ENCODE data around the gene AARS2.

AARS2 gene

DNA sequence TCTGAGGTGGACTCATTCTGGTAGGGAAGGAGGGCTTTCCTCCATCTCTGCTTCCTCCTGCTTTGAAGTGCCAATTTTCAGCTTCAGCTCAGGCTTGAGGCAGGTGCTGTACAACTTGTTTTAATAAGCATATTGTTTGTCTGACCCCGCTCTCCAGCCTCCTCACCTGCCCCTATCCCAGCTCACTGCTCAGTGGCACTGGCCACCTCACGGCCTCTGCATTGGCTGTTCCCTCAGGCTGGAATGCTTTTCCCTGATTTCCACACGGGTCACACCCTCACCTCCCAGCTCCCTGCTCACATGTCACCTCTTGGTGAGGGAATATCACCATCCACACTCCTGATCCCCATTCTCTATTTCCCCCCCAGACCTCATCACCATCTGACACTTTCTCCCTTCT is 14.3 kb downstream of the AARS2 start:
- DNase-seq: no peak

DNA sequence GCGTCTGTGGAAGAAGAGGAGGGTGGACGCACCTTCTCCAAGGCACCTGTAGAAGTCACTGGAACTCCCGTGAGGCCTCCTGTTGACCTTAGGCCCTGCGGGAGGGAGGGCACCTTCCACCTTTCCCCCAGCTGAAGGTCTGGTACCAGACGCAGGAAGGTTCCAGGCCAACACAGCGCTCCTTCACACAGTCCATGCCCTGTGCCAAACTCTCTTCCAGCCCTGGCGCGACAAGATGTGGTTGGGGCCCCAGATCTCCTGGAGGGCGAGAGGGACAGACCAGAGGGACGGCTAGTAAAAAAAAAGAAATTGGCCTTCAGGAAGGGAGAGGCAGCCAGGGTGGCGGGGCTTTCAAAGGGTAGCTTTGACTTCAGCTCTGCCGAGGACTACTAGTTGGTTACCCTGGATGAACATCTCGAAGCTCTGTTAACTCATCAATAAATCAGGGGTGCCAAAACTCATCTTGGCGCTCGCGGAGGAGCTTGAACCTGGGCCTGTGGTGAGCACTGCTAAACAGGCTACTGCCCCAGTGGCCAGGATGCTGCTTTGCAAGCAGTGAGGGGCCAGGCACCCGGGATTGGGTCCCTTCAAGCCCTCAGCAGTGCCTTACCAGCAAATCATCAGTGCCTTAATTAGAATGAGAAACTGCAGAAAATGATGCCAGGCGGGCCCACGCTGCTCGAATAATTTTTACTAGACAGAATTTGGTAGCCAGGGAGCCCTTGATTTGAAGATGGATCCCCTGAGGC is 14.9 kb downstream of the AARS2 start:
- DNase-seq: no peak

DNA sequence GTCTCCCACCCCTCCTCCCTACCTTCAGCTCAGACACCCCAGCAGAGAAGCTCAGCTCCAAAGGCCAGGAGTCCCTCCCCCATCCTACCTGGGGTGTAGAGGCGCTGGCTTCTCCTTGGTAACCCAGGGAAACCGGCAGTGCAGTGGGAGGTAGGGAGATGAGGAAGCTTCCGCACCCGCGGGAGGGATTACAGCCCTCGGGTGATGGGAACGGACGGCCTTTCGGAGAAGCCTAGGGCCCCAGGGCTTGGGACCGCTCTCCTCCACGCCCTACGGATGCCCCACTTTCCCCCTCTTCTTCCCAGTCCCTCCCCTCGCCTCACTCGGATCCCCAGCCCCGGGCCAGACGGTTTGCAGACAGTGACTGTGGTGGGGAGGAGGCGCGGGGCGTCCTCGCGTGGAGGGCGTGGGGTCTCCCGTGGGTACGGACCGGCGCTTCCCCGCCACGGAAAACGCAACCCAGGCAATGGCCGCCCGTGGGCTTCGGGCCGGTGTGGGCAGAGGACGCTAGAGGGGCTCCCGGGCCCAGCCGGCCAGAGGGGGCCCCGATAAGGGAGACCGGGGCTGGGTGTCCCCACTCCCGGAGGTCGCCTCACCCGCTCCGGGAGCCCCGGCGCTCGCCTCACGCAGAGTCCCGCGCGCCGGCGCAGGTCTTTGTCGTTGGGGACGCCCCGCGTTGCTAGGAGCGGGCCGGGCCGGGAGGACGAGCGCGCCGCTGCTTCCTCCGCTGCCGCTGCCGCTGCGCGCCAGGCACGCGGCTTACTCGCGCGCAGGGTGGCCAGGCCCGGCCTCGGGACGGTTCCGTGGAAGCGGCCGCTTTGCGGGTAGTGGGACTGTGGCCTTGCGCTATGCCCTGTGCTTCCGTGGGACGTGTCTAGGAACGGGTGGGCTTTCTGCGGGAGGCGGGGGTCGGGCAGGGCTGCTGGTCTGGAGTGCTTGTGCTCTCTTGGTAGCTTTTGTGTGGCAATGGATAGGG is 15.8 kb downstream of the AARS2 start:
- peak; percentile 67 for DNase-seq

DNA sequence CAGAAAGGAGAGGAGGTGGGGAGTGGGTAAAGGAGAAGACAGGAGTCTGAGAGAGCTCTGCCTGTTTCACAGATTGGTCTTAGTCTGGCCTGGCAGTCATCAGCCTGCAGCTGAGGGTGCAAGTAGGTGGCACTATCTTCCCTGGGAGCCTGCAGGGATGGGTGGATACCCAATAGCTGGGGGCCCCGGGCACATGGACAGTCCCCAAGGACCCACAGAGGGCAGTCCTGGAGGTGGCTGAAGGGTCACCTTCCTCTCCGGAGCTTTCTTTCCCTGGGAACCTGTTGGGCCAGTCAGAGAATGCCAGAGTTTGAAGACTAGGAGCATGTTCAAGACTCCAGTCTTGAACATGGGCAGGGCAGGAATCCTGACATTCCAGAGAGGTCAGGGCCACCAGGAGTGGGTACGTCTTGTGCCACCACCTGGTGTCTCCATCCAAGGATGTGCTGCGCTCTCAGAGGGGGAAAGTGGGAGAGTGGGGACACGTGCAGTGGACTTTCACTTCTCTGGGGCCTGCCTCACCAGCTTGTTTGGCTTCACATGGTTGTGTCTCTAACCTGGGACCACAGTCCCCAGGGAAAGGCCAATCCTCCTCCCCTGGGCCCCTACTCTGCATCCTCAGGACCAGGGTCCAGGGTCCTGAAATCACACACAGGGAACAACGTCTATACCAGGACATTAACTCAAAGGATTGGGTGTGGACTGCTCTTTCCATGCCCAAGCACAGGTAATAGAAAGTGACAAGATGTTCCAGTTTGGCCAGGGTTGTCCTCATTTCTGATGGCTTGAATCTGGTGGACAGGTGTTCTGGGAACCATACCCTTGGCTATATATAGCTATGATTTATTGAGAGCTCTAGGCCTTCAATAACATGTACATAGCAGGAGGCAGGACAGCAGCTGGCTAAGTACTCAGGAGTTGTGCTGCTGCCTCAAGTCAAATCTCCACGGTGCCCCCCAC is 18.0 kb downstream of the AARS2 start:
- DNase-seq: no peak

DNA sequence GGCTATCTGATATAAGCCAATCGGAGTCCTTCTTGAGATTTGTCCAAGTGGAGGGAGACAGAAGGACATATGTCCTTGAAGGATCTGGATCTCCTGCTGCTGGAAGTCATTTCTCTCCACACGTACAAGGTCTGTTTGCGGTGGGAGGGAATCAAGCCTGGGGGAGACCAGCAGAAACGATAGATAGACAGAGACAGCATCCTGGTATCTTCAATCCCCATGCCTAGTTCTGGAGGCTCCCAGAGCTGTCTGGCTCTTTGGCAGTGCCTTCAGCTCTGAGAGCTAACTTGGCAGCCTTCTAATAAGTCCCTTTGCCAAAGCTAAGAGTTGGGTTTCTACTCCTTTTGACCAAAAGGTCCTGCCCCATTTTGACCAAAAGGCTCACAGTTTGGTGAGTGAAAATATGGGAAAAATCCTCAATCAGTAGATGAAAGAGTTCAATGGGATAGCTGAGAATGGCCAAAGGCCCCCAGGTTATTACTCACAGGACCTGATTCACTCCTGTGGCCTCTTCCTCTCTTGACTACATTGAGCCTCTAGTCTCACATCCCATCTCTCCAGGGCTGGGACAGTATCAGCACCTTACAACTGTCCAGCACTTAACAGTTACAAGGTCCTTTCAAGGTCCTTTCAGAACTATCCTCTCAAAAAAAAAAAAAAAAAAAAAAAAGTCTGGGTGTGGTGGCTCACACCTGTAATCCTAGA is 20.3 kb downstream of the AARS2 start:
- no peak for DNase-seq

DNA sequence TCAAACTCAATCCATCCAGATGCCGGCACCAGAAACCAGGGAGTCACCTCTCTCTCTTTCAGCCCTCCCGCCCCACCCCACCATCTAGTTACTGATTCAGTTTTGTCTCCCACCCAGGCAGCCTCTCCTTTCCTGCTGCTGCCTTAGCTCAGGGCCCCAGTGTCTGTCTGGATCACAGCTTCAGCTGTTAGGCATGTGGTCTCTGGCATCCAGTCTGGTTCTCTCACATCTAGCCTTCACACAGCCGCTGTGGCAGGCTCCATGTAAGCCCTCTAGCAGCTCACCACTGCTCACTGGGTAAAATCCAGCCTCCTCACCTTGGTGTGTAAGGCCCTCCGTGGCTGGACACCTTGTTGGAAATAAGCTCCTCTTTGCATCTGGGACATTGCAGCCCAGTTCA is 21.3 kb downstream of the AARS2 start:
- no peak for DNase-seq

DNA sequence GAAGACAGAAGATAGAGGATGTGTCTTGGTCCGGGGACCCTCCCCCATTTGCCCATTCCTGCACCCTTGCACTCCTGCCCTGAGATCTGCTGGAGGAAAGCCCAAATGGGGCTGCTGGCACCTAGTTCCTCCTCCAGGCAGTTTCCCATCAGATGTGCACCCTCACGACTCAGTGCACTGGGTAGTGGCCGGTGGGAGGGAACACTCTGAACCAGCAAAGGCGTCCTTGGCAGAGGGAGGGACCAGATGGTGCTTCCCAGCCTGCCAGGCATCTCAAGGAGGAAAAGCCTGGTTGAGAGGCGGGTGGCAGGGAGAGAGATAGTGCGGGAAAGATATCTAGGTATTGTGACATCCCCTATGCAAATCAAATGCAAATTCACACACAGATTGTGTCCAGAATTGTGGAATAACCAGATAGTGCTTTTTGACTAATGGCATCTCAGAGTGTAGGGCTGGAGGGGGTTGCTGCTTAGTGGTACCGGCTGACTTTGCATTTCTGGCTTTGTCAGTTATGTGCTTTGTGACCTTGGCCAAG is 23.4 kb downstream of the AARS2 start:
- DNase-seq: no peak

DNA sequence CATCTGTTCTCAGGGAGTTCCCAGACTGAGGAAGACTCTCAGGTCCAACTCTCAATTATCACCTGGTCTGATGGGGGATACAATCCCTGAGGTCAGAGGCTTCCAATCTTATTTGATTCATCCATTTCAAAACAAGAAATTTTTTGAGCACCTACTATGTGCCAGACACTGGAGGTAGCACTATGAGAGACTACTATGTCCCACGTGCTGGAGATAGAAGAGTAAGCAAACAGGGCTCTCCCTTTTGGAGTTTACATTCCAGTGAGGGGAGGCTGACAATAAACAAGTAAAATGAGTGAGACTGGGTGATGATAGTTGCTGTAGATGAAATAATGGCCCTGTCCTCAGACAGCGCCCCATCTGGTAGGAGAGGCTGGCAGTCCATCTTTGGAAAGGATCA is 26.4 kb downstream of the AARS2 start:
- DNase-seq: no peak

DNA sequence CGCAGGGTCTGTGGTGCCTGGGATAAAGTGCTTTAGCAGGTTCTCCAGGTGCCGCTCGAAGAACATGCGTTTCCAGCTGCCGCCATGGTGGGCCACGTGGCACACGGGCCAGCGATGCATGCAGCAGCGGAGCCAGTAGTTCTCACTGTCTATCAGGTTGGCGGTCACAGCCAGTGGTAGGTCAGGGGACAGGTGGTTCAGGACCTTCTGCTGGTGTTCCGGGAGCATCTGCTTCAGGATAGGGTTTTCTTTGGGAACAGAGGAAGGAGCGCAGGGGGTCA is 26.9 kb downstream of the AARS2 start:
- no peak for DNase-seq

DNA sequence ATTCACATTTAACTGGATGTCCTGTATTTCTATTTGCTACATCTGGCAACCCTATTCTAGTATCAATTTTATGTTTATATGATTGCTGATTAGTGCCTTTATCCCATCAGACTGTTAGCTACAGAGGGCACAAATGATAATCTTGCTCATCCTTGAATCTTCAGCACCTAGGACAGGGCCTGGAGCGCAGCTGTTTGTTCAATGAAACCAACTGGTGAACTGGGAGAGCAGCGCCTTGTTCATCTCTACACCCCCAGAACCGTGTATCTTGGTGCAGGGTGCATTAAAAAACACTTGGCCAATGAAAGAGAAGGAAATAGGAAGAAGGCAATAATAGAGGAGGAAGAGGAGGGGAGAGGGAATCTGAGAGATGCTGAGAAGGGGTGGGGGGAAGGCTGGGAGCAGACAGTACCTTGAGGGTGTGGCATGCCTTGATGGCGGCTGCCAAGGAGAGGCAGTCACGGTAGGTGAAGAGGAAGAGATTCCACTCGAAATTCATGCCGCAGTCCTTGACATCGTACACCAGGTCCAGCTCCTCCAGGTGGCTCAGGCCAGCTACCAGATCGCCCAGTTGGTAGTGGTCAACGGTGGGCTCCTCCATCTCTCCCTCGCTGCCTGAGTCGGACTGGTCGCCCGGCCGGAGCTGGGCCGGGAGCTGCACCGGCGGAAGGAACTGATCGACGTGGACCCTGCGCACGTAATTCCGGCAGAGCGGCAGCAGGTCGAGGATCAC is 27.4 kb downstream of the AARS2 start:
- no peak for DNase-seq

DNA sequence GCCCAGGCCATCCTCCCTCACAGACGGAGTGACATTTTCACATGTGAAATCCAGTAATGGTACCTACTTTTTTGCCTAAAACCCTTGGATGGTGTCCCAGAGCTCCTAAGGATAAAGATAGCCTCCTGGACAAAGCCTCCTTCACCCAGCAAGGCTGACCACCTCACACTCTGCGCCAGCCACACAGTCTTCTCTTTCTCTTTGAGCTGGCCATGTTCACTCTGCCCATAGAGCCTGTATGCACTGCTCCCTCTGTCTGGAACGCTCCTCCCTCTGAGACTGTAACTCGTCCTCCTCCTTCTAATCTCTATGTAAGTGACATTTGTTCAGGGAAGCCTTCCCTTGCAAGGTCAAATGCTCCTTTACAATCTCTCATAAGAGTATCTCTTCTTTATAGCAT is 28.3 kb downstream of the AARS2 start:
- DNase-seq: no peak

DNA sequence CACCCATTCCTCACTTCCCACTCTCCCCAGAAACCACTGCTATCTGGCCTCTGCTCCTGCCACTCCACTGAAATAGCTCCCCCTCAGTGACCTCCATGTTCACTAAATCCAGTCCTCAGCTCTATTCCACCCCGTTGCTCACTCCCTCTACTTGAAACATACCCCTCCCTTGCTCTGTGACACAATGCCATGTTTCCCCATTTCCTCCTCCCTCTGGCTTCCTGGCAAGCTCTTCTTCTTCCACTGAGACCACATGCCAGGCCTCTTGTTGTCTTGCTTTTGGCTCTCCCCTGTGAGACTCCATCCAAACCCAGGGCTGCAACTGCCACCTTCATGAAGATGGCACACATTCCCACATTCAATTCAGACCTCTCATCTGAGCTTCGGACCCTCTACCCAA is 29.0 kb downstream of the AARS2 start:
- no peak for DNase-seq

DNA sequence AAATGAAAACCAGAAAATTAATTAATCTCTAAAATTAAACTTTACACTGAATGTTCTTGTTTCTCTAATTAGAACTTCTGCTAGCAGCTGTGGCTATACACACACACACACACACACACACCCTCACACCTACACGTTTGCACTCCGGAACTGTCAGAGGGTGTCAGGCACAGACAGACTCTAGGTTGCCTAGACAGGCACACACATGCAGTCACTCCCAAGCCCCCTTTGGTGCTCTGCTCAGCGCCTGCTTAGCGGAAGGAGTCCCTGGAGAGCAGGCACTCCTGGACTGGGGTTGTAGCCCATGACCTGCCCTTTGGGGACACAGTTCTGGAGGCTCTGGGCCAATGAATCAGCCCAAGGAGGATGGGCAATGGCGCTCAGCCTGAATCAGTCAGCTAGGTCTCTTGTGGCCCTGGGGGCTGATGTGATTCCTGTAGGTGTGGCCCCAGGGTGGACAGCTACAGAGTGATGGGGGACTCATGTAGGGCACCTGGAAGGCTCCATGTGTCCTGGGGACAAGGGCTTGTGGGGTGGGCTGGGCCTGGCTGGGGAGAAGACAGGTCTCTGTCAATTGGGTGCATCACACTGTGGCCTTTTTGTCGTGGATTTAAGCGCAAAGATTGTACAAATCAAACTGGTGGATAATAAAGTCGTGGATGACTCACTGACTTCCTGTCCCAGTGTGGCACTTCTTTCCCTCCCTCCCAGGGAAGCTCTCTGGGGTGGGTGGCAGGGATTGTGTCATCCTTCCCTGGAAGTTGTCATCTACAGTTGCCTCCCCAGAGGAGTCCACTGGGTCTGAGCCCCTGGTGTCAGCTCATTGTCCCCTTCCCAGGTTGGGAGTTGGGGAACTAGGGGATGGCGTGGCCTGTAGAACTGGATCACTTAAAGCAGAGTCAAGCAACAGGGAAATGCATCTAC is 34.1 kb downstream of the AARS2 start:
- DNase-seq: no peak

DNA sequence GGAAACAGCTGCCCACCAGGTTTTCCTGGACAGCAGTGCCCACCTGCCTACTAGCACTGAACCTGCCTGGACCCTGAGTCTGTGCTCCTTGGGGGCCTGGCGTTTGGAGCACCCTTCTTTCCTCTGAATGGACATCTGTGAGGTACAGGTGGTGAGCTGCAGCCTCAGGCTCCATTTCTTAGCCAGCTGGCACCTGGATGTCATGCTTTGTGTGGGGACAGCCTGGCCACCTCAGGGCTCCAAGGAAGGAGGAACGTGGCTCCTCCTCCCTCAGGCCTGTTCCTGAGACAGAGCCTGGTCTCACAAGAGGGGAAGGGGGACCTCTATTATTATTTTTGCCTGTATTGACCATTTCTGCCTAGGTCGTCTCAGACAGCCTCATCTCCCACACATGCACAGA is 34.8 kb downstream of the AARS2 start:
- DNase-seq: no peak

DNA sequence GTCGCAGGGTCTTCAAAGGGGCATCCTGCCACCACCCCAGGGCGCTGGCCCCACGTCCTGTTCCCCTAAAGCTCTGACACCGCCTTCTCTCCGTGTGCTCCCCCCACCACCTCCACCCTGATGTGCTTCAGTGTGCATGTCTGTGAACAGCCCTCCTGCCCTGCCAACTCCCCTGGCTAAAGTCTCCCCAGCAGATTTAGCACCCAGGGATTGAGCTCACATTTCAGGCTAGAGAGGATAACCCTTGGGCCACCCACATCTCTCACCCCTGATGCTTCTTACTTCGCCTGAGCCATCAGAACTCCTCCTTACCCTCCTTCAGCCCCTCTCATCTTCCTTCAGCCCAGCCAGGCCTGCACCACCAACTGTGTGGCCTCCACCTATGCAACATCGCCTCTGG is 35.4 kb downstream of the AARS2 start:
- no peak for DNase-seq

DNA sequence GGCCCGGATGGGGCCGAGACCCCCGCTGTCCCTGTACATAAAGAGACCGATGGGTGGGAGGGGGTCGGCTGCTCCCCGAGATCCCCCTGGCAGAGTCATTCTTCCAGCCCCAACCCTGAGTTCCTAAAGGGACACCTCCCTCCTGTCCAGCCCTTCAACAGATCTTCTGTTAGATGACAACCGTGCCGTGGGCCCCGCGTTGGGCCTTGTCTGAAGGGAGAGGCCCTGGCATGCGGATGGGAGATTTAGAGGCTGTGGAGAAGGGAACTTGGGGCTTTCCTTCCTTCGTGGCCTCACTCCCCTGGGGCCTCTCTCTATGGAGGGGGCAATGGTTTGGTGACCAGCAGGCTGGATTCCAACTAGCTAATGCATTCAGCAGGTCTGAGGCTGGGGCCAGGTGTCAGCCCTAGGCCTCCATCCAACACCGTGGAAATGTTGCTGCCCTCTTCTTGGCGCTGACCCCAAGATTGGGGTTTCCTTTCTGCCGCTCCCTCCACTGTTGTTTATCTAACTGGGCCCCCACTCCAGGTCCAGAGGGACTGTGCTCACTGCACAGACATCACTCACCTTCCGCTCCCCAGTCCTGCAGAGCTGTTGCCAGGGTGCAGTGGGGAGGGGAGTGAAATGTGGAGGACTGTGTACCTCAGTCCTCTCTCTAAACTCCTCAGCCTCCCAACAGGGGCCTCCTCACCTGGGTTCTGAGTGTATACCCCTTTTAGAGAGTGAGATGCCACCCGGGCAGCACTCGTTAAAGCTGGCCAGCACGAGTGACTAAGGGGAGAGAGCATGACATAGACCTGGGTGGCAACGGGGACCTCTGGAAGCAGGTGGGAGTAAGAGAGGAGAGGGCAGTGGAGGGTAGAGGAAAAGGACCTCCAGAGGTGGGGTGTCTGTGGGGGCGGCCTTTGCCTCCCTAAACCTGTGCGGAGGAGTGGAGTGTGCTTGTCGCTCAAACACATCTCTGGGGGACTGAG is 36.2 kb downstream of the AARS2 start:
- no peak for DNase-seq

DNA sequence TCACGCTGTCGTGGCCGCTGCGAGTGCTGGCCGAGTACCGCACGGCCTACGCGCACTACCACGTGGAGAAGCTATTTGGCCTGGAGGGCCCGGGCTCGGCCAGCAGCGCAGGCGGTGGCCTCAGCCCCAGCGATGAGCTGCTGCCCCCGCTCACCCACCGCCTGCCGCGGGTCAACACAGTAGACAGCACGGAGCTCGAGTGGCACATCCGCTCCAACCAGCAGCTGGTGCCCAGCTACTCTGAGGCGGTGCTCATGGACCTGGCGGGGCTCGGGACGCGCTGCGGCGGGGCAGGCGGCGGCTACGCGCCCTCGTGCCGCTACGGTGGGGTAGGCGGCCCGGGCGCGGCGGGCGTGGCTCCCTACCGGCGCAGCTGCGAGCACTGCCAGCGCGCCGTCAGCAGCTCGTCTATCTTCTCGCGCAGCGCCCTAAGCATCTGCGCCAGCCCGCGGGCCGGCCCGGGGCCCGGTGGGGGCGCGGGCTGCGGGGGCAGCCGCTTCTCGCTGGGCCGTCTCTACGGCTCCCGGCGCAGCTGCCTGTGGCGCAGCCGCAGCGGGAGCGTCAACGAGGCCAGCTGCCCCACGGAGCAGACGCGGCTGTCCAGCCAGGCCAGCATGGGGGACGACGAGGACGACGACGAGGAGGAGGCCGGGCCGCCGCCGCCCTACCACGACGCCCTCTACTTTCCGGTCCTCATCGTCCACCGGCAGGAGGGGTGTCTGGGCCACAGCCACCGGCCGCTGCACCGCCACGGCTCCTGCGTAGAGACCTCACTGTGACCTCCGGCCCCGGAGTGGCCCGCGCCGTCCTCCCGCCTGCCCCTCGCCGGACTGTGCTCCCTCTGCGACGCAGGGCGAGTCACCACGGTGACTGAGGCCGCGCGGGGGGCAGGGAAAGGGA is 37.1 kb downstream of the AARS2 start:
- DNase-seq: peak; percentile 50

DNA sequence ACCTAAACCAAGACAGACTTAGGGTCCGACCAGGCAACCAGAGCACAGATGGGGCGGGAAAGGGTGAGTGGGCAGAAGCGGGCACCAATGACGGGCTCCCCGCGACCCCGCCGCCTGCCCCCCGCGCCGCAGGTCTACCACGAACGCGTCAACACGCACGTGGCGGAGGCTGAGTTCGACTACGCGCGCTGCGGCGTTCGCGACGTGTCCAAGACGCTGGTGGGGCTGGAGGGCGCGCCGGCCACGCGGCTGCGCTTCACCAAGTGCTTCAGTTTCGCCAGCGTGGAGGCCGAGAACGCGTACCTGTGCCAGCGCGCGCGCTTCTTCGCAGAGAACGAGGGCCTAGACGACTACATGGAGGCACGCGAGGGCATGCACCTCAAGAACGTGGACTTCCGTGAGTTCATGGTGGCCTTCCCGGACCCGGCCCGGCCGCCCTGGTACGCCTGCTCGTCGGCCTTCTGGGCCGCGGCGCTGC is 37.8 kb downstream of the AARS2 start:
- no peak for DNase-seq
